Calu3 (cell line): ENCODE data around the gene TAF7L. TPM values are rescaled to one million over a fixed set of nuclear protein-coding genes. Genes with fewer than 3 reads are reported as not detected.

Experiments used
- BruUV-seq: library from RNA; stranded (reverse); fragments of 400-500 nt; replicated peaks from 2 replicates; lab custom pipeline; 2021; lab: Mats Ljungman, UMichigan
- CTCF ChIA-PET: fragments of 300-600 bp; sonication (Branson Sonifier 250); formaldehyde crosslinking; loops from one replicate; lab custom pipeline; 2022; ENCODE audit warnings: antibody characterized with exemption; lab: Charles Lee
- DNase-seq: peaks from one replicate; pipeline ENCODE4 v3.0.0; 2022
- H3K27ac Mint-ChIP-seq: one replicate; pipeline ENCODE4 v1.8.0; 2022; ENCODE audit warnings: mixed read lengths; ENCODE audit not compliant: unreplicated experiment
- H3K27me3 Mint-ChIP-seq: one replicate; pipeline ENCODE4 v1.8.0; 2022; ENCODE audit warnings: mixed read lengths; ENCODE audit not compliant: unreplicated experiment
- H3K36me3 Mint-ChIP-seq: one replicate; pipeline ENCODE4 v1.8.0; 2022; ENCODE audit warnings: mild to moderate bottlenecking, moderate library complexity, mixed read lengths; ENCODE audit not compliant: insufficient read depth, unreplicated experiment
- H3K4me1 Mint-ChIP-seq: one replicate; pipeline ENCODE4 v1.8.0; 2022; ENCODE audit warnings: mild to moderate bottlenecking, low read depth, mixed read lengths; ENCODE audit not compliant: unreplicated experiment
- H3K4me3 Mint-ChIP-seq: one replicate; pipeline ENCODE4 v1.8.0; 2022; ENCODE audit warnings: mild to moderate bottlenecking, low read depth, moderate library complexity, mixed read lengths; ENCODE audit not compliant: unreplicated experiment
- H3K9me3 Mint-ChIP-seq: one replicate; pipeline ENCODE4 v1.8.0; 2022; ENCODE audit warnings: low read depth, mixed read lengths; ENCODE audit not compliant: unreplicated experiment
- intact Hi-C: fragments of 100-400 bp; cut with micrococcal nuclease; formaldehyde crosslinking; loops from one replicate; pipeline ENCODE4 v1.10.0; 2022; ENCODE audit not compliant: unreplicated experiment
- total RNA-seq: library from RNA; stranded (reverse); gene quantifications from 2 replicates; pipeline ENCODE4 v1.2.3, GENCODE V29; 2022
- TF ChIP-seq, protein P1 (sequence below): fragments of 200-600 bp; IDR thresholded peaks from one replicate; pipeline ENCODE4 v1.8.0; 2022; ENCODE audit warnings: antibody characterized with exemption; ENCODE audit not compliant: unreplicated experiment

TAF7L gene
- total RNA-seq, 1 experiment from 2014 or later: not detected

DNA sequence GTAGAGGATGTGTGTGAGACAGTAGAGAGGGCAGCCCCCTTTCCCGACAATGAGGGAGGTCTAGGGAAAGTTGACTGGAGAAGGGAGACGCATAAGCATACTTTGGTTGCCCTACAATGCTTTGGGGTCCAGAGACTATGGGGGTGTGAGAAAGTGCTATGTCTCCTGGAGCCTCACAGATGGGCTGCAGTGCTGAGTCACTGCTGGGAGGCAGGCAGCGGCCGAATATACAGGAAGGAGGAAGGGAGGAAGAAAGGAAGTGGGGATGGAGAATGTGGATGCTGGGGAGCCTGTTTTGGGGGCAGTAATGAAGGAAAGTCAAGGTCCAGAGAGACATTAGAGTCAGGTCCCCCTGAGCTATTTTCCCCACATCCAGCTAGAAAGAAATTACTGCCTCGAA, 58.8 kb downstream of the TAF7L start:
- BruUV-seq: no TSS peak
- CTCF ChIA-PET: no interaction called here
- DNase-seq: no peak
- Mint-ChIP-seq H3K36me3 (no peaks in the 10 kb centered on the region), H3K4me1 (no peaks in the 10 kb centered on the region), H3K27me3 (peaks cover 51% of the 10 kb centered on the region), H3K27ac (no peak overlapping the region), H3K9me3 (no peaks in the 10 kb centered on the region), H3K4me3 (no peak overlapping the region)
- intact Hi-C loops: no loop called here
- TF ChIP-seq, protein P1, sequence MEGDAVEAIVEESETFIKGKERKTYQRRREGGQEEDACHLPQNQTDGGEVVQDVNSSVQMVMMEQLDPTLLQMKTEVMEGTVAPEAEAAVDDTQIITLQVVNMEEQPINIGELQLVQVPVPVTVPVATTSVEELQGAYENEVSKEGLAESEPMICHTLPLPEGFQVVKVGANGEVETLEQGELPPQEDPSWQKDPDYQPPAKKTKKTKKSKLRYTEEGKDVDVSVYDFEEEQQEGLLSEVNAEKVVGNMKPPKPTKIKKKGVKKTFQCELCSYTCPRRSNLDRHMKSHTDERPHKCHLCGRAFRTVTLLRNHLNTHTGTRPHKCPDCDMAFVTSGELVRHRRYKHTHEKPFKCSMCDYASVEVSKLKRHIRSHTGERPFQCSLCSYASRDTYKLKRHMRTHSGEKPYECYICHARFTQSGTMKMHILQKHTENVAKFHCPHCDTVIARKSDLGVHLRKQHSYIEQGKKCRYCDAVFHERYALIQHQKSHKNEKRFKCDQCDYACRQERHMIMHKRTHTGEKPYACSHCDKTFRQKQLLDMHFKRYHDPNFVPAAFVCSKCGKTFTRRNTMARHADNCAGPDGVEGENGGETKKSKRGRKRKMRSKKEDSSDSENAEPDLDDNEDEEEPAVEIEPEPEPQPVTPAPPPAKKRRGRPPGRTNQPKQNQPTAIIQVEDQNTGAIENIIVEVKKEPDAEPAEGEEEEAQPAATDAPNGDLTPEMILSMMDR: no peak

- DNase-seq: no peak
- no TSS peak for BruUV-seq
- no peaks in the 10 kb centered on the region for H3K9me3 Mint-ChIP-seq
- H3K4me1 Mint-ChIP-seq: no peaks in the 10 kb centered on the region
- H3K4me3 Mint-ChIP-seq: no peak overlapping the region
- H3K27ac Mint-ChIP-seq: peak overlapping the region; percentile 57
- TF ChIP-seq, protein P1: no peak
- intact Hi-C loops: no loop called here
- peaks cover 47% of the 10 kb centered on the region for H3K27me3 Mint-ChIP-seq
- CTCF ChIA-PET: no interaction called here
- no peaks in the 10 kb centered on the region for H3K36me3 Mint-ChIP-seq
These were observed 60.1 kb downstream of the TAF7L start for GRCh38 chrX:101231080-101231479.

- no peak for DNase-seq
- Mint-ChIP-seq H3K4me1 (no peaks in the 10 kb centered on the region), H3K27me3 (peaks cover 43% of the 10 kb centered on the region), H3K4me3 (no peak overlapping the region), H3K36me3 (no peaks in the 10 kb centered on the region), H3K9me3 (no peaks in the 10 kb centered on the region), H3K27ac (peak overlapping the region; percentile 57)
- intact Hi-C loops: no loop called here
- TF ChIP-seq, protein P1: no peak
- CTCF ChIA-PET: no interaction called here
- BruUV-seq: no TSS peak
These were observed 60.5 kb downstream of the TAF7L start for GRCh38 chrX:101230636-101231035.

- no TSS peak for BruUV-seq
- TF ChIP-seq, protein P1: no peak
- CTCF ChIA-PET: no interaction called here
- no peaks in the 10 kb centered on the region for H3K4me1 Mint-ChIP-seq
- H3K27ac Mint-ChIP-seq: no peak overlapping the region
- no peaks in the 10 kb centered on the region for H3K36me3 Mint-ChIP-seq
- H3K27me3 Mint-ChIP-seq: peaks cover 29% of the 10 kb centered on the region
- no peak overlapping the region for H3K4me3 Mint-ChIP-seq
- H3K9me3 Mint-ChIP-seq: no peaks in the 10 kb centered on the region
- DNase-seq: no peak
- intact Hi-C loops: no loop called here
These were observed 62.0 kb downstream of the TAF7L start for GRCh38 chrX:101229170-101229569.

GRCh38 chrX:101223226-101223625, 67.9 kb downstream of the TAF7L start:
- no peaks in the 10 kb centered on the region for H3K36me3 Mint-ChIP-seq
- no peaks in the 10 kb centered on the region for H3K4me1 Mint-ChIP-seq
- CTCF ChIA-PET: no interaction called here
- no peak for DNase-seq
- H3K27me3 Mint-ChIP-seq: peaks cover 16% of the 10 kb centered on the region
- no TSS peak for BruUV-seq
- no peak overlapping the region for H3K4me3 Mint-ChIP-seq
- no peaks in the 10 kb centered on the region for H3K9me3 Mint-ChIP-seq
- intact Hi-C loops: no loop called here
- TF ChIP-seq, protein P1: no peak
- H3K27ac Mint-ChIP-seq: no peak overlapping the region
